ENCODE data around the gene EIF3A.

Gene EIF3A

DNA sequence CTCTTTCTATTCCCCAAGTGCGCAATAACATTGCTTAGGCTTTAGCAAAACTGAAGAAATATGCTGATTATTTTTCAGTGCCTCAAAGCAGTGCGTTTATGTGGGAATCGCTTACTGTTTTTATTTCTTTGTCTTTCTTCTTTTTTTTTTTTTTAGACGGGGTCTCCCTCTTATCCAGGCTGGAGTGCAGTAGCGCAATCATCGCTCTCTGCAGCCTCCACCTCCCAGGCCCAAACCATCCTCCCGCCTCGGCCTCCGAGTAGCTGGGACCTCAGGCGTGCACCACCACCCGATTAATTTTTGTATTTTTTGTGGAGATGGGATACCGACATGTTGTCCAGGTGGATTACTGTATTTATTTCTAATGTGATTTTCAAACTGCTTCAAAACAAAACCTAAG is 24.5 kb upstream of the EIF3A start:
- peak overlapping the region; percentile 75 to 78 for H3K4me3 ChIP-seq (replicated peaks in 1 of 2; ENCODE audit: low read depth in 2 of 2, low read length in 2 of 2)
- TF ChIP-seq, protein P1, sequence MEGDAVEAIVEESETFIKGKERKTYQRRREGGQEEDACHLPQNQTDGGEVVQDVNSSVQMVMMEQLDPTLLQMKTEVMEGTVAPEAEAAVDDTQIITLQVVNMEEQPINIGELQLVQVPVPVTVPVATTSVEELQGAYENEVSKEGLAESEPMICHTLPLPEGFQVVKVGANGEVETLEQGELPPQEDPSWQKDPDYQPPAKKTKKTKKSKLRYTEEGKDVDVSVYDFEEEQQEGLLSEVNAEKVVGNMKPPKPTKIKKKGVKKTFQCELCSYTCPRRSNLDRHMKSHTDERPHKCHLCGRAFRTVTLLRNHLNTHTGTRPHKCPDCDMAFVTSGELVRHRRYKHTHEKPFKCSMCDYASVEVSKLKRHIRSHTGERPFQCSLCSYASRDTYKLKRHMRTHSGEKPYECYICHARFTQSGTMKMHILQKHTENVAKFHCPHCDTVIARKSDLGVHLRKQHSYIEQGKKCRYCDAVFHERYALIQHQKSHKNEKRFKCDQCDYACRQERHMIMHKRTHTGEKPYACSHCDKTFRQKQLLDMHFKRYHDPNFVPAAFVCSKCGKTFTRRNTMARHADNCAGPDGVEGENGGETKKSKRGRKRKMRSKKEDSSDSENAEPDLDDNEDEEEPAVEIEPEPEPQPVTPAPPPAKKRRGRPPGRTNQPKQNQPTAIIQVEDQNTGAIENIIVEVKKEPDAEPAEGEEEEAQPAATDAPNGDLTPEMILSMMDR (IDR thresholded peaks at IDR 0.05; ENCODE audit: low read depth, low read length) = no peak
- no peak for DNase-seq (ENCODE audit: low read depth in 2 of 2)

DNA sequence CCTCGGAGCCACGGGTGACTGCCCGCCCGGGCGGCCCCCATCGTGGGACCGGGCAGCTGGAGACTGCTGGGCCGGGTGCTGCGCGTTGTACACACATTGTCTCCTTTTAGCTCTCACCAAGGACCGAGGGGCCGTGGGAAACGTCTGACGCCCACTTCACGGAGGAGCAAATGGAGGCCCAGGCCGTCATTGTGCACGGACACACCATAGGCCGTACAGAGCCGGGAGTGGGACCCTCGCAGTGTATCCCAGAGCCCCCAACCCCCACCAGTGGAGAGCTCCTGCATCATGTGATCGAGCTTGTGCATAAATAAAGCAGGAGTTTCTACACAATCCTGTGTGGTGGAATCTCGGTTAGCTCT is 24.0 kb upstream of the EIF3A start:
- peak in 1 of 2 donors; percentile 21 for DNase-seq (ENCODE audit: low read depth in 2 of 2)
- H3K4me3 ChIP-seq (replicated peaks in 1 of 2; ENCODE audit: low read depth in 2 of 2, low read length in 2 of 2) = peak overlapping the region; percentile 75 to 78
- TF ChIP-seq, protein P1 (IDR thresholded peaks at IDR 0.05; ENCODE audit: low read depth, low read length) = no peak

DNA sequence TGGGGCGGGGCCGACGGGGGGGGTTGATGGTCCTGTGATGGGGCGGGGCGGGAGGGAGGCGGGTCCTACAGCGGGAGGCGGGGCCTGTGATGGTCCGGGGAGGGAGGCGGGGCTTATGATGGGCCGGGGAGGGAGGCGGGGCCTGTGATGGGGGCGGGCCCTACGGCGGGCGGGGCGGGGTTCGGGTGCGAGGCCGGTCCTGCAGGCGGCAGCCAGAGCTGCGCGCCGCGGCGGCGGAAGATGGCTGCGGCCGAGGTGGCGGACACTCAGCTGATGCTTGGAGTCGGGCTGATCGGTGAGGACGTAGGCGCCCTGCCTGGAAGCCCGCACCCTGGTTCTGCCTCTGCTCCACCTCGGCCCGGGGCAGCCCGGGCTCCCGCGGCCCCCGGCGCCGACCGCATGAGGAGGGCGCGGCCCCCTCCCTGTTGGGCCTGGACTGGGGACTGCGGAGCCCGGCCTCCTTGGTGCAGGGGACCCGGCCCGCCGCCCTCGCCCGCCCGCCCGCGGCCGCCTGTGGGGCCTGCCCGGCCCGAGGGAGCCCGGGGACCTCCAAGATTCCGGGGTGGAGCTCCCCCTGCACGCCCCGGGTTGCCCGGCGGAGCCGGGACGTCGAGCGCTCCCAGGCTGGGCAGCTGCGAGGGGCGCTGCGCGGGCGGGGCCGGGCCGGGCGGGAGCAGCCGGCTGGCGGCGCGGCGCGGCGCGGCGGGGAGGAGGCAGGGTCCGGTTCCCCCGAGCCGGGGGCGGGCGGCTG is 23.5 kb upstream of the EIF3A start, which contains the start of gene DENND10:
Gene DENND10 (plus strand): TSS at position 211 of the 751 bp plus-strand sequence. CDS start 30 bp downstream, at position 241.
- TF ChIP-seq, protein P1 (IDR thresholded peaks at IDR 0.05; ENCODE audit: low read depth, low read length) = no peak
- H3K4me3 ChIP-seq (replicated peaks in 1 of 2; ENCODE audit: low read depth in 2 of 2, low read length in 2 of 2) = peak within 1 kb of the TSS; percentile 75 to 78
- peak; percentile 83 to 91 for DNase-seq (ENCODE audit: low read depth in 2 of 2)

DNA sequence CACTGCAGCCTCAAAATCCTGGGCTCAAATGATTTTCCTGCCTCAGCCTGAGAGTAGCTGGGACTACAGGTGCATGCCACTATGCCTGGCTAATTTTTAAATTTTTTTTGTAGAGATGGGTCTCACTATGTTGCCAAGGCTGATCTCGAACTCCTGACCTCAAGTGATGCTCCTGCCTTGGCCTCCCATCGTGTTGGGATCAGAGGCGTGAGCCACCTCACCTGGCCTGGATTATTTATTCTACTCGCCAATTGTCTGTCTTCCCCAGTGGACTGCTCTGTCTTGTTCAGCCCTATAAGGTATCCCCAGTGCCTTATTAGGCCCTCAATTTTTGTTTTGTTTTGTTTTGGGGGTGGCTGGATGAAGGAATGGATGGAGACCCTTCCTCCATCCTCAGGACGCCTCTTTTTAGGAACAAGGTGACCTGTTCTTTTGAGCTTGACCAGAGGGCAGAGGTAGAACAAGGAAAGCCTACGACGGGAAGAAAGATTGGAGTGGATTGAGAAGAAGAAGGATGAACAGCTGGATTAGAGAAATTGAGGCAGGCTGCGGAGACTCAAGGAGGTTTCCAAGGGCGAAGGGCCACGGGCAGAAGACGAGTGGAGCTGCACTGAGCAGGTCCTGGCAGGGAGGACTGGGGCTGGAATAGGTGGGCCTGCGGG is 22.8 kb upstream of the EIF3A start:
- H3K4me3 ChIP-seq (replicated peaks in 1 of 2; ENCODE audit: low read depth in 2 of 2, low read length in 2 of 2) = no peak overlapping the region
- no peak for DNase-seq (ENCODE audit: low read depth in 2 of 2)
- TF ChIP-seq, protein P1 (IDR thresholded peaks at IDR 0.05; ENCODE audit: low read depth, low read length) = no peak

DNA sequence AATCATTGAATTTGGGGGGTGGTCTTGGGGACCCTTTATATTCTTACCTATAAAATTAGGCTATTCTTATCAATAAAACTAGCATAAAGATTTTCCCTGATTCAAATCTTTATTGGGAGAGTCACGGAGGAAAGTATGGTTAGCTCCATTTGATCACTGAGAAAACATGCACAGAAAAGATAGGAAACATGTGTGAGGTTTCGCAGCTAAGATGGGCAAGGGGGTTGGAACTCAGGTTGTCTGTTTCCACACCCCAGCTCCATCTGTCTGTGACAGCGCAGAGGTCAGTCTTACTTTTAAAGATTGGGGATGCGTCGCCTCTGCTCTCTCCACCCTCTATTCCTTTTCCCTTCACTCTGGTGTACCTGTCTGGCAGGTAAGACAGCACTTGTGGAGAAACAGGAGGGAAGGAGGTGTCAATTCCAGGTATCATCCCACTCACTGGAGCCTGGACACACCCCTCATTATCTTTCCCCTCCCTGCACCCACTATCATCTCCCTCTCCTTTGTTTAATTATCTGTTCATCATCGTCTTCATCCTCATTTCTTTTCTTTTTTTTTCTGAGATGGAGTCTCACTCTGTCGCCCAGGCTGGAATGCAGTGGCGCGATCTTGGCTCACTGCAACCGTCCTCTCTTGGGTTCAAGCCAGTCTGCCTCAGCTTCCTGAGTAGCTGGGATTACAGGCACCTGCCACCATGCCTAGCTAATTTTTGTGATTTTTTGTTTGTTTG is 20.9 kb upstream of the EIF3A start:
- H3K4me3 ChIP-seq (replicated peaks in 1 of 2; ENCODE audit: low read depth in 2 of 2, low read length in 2 of 2) = no peak overlapping the region
- TF ChIP-seq, protein P1 (IDR thresholded peaks at IDR 0.05; ENCODE audit: low read depth, low read length) = no peak
- no peak for DNase-seq (ENCODE audit: low read depth in 2 of 2)

DNA sequence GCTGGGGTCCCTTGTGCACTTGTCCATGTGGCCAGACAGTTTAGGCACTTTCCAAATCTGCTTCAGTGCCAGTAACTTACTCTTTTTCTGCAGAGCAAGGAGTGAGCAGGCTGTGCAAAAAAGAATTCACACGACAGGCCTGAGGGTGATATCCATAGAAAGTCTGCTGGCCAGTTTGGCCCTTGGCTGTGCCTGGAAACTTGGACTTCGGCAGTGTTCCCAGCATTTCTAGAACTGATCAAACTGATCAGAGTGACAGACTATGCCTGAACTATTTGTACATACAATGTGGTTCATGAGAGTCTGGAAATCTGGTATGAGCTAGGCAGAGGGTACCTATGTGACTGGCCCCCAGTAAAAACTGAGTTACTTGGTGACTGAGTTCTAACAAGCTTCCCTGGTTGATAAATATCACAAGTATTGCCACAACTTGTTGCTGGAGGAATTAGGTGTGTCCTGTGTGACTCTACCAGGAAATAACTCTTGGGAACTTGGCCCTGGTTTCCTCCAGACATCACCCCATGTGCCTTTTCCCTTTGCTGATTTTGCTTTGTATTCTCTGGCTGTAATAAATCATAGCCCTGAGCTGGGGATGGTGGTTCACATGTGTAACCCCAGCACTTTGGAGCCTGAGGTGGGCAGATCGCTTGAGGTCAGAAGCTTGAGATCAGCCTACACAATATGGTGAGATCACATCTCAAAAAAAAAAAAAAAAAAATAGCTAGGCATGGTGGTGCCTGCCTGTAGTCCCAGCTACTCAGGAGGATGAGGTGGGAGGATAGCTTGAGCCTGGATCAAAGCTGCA is 20.0 kb upstream of the EIF3A start:
- DNase-seq (ENCODE audit: low read depth in 2 of 2) = peak; percentile 33 to 57
- no peak overlapping the region for H3K4me3 ChIP-seq (replicated peaks in 1 of 2; ENCODE audit: low read depth in 2 of 2, low read length in 2 of 2)
- TF ChIP-seq, protein P1 (IDR thresholded peaks at IDR 0.05; ENCODE audit: low read depth, low read length) = no peak
